NCI-H2107 (cell line): ENCODE data around the gene PPWD1.

Experiments used
- DNase-seq: peaks from one replicate; lab custom pipeline; 2025; lab: John Stamatoyannopoulos, UW

PPWD1 gene

GRCh38 chr5:65624025-65624570, 61.0 kb downstream of the PPWD1 start, which contains the start of gene TRIM23:
Gene TRIM23 (minus strand): TSS chr5:65624333. CDS start chr5:65624274, 59 bp downstream.
- peak; percentile 56 for DNase-seq

- DNase-seq: peak; percentile 23
Measured at GRCh38 chr5:65624571-65625555, 61.8 kb downstream of the PPWD1 start, which contains the start of the genes SHLD3 and TRAPPC13. Gene SHLD3 (plus strand): TSS chr5:65625027. CDS start chr5:65629588, 4,561 bp downstream. Gene TRAPPC13 (plus strand): TSS chr5:65625027. CDS start chr5:65625061, 34 bp downstream.

GRCh38 chr5:65625743-65626142, 62.6 kb downstream of the PPWD1 start:
- no peak for DNase-seq

- DNase-seq: no peak
Measured at GRCh38 chr5:65630981-65631380, 67.9 kb downstream of the PPWD1 start.
